HG02623 (cell line): ENCODE results near the gene SLC25A45.

Source experiments
- ATAC-seq: cut with Tn5 transposase; IDR thresholded peaks from one replicate; pipeline ENCODE4 v1.9.1; 2021; ENCODE audit warnings: moderate library complexity; ENCODE audit not compliant: unreplicated experiment

Gene SLC25A45

DNA sequence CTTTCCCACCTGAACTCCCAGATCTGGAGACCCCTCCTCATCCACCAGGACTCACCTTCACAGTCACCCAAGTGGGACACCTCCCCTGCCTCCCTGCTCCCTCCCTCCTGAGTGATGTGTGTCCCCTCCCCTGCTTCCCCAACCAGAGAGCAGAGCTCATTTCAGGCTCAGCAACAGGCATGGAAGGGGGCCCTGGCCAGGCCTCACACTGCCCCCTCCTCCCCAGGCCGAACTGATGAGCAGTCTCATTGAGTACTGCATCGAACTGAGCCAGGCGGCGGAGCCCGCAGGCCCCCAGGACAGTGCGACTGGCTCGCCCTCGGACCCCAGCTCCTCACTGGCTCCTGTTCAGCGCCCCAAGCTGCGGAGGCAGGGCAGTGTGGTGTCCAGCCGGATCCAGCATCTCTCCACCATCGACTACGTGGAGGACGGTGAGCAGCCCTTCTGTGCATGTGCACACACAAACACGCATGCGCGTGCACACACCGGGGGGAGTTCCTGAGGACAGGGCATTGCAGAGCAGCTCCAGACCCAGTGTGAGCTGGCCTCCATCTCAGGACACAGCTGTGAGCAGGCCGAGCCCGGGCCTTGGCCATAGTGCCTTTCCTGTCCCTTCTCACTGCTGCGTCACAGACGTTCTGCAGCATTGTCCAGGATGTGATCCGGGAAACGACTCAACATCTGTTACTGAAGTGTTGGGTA lies 22.3 kb upstream of the SLC25A45 start:
- ATAC-seq: no peak

DNA sequence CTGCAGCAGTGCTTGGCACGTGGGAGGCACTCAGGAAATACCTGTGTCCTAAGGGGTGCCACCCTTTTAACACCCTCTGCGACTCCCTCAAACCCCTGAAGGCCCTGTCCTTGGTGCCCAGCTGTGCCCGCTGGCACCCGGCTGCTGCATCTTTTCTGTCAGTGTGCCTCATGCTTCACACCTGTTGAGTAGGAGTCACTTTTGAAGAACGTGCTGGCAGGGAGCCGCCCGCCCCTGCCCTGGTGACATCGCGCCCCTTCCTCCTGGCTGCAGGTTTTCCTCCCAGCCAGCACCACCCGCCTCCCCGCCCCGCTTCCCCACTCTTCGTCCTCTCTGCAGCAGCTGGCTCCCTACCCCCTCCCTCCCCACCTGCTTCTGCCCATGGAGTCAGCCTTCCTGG lies 21.8 kb upstream of the SLC25A45 start:
- no peak for ATAC-seq

DNA sequence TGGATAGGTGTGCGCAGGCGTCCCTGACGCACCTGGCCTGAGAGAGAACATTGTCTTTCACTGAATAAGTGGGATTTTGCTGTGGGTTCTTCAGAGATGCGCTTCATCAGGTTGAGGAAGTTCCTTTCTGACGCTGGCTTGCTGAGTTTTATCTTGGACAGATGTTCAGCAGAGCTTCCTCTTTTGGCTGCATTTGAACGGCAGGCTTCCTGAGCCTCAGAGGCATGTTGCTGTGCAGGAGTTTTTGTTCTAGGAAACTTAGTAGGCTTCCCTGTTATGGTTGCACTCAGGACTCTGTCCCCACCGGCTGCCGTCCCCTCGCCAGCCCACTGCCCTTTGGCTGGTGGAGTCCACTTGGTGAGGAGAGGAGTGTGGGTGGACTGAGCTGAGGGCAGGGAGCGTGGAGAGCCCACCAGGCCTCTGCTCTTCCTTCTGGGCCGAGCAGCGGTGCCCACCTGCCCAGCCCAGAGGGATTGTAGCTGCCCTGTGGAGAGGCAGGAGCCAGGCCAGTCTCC lies 21.2 kb upstream of the SLC25A45 start:
- ATAC-seq: no peak

DNA sequence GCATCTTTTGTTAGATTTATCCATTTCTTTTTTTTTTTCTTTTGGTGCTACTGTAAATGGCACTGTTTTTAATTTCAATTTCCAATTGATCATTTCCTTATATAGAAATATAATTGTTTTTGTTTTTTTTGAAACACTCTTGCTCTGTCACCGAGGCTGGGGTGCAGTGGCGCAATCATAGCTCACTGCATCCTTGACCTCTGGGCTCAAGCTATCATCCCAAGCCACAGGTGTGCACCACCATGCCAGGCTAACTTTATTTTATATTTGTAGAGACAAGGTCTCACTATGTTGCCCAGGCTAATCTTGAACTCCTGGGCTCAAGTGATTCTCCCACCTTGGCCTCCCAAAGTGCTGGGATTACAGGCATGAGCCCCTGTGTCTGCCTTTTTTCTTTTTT lies 20.3 kb upstream of the SLC25A45 start:
- no peak for ATAC-seq

DNA sequence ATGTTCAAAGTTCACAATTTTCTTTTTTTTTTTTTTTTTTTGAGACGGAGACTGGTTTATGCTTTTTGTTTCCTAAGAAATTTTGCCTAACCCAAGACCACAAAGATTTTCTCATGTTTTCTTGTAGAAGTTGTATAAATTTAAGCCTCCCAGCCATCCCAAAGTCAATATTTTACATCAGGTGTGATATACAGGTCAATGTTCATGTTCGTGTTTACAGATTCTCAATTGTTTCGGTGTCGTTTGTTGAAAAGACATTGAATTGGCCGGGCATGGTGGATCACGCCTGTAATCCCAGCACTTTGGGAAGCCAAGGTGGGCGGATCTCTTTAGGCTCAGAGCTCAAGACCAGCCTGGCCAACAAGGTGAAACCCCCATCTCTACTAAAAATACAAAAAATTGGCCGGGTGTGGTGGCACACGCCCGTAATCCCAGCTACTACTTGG lies 19.4 kb upstream of the SLC25A45 start:
- no peak for ATAC-seq

DNA sequence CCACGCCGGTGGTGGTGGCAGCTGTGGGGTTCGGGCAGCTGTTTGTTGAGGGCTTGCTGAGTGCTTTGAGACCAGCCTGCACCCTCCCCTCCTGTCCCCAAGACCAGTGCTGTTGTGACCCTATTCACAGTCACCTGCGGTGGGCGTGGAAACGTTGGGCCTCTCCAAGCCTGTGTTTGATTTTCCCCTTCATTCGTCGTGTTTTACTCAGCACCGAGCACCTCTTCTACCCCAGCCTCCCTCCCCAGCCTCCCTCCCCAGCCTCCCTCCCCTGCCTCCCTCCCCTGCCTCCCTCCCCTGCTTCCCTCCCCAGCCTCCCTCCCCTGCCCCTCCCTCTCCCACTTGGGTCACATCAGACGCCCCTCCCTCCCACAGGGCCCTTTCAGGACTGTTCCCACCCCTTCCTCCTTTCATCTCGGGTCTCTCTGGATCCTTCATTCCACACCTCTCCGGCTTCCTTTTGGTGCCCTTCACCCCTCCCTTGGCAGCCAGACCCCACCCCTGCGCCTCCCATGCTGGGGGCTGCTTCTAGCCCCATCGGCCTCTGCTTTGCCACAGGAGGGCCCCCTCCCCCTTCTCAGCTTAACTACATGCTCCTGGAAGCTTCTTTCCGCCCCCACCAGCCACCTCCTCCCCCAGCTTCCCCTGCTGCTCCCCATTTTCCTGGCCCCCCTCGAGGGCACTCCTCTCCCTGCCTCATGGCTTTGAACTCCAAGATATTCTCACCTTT lies 18.8 kb upstream of the SLC25A45 start:
- no peak for ATAC-seq

DNA sequence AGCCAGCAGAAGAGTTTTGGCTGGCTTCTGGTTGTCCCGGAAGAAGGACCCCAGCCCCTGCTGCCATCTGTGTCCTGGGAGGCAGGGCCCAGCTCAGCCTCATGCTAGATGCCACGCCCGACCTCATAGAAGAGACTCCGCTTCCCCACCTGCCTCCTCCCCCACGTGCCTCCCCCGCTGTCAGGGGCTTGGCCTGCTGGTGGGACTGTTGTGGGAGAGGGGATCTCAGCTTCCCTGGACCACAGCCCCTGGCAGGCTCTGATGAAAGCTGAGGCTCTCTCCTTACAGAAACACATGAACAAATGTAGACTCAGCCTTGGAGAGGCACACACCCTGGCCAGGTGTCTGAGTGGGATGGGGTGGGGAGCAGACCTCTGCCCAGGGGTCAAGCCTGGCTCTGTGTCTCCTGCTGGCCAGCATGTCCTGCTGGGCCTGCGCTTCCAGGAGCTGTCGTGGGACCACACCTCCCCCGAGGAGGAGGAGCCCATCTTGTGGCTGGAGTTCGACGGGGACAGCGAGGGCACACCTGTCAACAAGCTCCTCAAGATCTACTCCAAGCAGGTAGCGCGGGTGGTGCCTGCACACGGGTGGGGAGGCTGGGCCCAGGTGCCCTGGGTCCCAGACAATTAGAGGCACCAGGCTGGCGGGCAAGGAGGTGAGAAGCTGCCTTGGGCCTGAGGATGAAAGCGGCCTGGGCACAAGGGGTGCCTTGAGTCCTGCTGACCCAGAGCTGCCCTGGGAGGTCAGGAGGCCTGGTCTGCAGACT lies 18.0 kb upstream of the SLC25A45 start:
- ATAC-seq: no peak

DNA sequence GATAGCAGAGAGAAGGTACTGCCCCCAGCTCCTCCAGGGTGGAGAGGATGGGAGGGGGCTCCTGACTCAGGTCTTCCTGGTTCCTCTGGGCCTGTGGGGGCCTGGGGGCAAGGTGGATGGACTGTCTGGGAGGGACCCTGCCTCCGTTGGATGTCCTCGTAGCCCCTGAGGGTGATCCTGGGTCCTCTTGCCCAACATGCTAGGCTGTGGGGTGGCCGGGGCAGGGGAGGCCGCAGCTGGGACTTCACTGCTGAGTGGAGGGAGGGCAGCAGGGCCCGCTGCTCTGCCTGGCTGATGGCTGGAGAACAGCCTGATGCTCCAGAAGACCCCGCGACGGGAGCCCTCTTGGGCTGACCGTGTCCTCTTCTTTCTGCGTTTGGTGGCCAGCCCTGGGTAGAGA lies 17.4 kb upstream of the SLC25A45 start:
- ATAC-seq: no peak

DNA sequence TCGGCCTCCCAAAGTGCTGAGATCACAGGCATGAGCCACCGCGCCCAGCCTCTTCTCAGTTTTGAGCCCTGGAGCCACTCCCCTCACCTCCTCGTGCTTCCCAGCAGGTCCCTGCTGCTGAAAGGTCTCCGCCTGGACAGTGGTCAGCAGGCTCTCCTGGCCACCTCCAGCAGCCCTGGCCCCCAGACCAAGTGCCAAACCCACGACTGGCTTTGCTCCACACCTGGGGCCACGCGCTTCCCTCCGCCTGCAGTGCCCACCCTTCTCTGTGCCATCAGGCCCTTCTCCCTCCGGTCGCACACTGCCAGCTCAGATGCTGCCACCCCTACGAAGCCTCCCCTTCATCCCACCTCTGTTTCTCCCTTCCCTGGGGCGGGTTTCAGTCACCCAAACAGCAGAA lies 16.8 kb upstream of the SLC25A45 start:
- no peak for ATAC-seq

DNA sequence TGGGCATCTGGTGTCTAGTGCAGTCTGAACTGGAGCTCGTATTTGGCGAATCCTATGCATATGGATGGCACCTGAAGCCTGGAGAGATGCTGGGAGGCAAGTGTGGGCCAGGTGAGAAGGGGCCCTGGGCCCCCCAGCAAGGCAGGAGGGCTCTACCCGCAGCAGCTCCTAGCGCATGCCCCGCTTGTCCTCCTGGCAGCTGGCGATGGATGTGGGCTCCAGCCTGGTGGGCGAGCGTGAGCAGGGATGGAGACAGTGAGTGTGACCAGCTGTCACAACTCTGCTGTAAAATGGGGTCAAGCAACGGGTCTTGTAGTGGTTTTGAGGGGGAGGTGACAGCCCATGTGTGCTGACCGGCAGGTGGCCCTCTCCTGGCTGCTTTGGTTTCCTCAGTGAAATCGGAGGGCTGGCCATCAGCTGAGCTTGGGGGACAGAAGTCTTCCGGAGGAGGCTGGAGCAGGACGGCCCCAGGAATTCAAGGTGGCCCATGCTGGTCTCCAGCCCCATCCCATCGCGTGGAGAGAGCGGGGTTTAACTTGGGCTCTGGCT lies 16.0 kb upstream of the SLC25A45 start:
- no peak for ATAC-seq

DNA sequence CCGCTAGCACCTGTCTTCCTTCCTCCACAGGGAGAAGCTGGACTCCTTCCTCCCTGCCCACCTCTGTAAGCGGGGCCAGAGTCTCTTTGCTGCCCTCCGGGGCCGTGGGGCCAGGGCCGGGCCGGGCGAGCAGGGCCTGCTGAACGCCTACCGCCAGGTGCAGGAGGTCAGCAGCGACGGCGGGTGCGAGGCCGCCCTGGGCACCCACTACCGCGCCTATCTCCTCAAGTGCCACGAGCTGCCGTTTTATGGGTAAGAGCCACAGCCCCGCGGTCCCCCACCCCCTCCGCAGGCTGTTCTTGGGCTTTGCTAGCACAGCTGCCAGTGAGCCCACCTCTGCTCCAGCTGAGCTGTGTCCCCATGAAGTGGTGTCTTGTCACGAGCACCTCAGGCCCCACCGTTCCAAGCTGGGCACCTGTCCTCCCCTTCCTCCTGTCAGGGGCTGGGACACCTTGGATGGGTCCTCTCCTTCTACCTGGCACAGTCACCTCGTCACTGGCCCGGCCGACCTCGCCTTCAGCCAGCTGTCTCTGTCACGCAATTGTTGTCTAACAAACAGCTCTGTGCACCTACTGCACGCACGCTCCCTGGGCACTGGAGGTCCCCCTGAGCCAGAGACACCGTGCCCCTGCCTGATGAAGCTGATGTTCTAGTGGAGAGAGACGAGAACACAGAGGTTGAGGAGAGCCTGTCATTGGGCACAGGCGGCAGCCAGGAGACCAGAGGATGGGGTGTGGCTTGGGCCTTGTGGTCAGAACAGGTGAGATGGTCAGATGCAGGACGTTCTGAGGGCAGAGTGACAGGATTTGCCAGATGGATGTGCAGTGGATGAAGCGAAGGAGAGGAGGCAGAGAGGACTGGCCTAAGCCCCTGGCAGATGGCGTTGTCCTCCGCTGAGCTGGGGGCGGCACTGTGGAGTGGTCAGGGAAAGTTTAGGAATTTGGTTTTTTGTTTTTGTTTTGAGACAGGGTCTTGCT lies 14.6 kb upstream of the SLC25A45 start:
- no peak for ATAC-seq

DNA sequence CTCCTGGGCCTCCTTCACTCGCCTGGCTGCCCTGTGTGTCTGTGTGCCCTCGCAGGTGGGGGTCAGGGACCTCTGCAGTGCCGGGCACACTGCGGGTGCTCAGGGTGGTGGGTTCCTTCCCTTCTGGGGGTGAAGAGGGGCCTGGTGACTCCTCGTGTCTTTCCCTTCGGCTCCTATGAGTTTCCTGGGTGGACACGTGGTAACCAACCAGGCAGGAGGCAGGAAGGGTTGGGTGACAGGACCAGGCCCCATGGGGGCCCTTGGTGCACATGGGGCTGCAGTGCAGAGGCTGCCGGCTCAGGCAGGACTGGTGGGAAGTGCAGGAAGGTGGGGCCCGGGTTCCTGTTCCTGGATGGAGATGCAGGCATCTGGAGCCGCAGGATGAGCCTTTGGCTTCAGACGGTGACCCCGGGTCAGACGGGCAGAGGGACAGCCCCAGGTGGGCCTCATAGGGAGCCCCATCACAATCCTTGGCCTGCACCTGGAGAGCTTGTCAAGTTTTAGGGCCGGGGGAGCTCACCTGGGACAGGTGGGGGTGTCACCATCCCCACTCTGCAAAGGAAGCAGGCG lies 13.6 kb upstream of the SLC25A45 start:
- ATAC-seq: no peak

DNA sequence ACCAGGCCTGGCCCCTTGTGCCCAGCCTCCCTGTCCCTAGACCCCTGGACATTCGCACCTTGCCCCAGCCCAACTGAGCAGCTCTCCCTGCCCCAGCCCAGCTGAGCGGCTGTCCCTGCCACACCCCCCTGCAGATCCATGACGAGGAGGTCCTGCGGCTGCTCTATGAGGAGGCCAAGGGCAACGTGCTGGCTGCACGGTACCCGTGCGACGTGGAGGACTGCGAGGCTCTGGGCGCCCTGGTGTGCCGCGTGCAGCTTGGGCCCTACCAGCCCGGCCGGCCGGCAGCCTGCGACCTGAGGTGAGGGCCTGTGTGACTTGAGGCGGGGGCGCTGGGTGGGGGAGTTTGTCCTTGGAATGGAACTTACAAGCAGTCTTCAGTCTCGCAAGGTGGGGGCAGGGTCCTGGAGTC lies 11.7 kb upstream of the SLC25A45 start:
- no peak for ATAC-seq

DNA sequence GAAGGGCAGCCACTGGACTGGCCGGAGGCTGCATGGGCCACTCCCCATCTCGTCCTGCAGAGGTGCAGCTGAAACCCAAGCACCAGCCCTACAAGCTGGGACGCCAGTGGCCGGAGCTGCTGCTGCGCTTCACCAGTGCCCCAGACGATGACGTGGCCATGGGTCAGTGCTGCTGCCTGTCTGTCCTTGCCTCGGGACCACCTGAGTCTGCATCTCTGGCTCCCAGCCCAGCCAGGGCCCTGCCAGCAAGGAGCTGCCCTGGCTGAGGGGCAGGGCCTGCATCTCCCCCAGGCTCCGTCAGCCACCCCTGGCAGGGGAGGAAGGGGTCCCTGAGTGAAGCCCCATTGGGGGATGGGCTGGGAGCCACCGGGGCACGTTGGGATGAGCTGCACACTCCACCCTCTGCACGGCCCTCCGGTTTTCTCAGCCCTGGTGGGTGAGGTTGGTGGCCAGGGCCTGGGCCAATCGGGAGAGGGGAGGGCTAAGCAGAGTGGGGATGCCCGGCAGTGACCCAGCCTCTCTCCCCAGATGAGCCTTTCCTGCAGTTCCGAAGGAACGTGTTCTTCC lies 11.2 kb upstream of the SLC25A45 start:
- no peak for ATAC-seq

DNA sequence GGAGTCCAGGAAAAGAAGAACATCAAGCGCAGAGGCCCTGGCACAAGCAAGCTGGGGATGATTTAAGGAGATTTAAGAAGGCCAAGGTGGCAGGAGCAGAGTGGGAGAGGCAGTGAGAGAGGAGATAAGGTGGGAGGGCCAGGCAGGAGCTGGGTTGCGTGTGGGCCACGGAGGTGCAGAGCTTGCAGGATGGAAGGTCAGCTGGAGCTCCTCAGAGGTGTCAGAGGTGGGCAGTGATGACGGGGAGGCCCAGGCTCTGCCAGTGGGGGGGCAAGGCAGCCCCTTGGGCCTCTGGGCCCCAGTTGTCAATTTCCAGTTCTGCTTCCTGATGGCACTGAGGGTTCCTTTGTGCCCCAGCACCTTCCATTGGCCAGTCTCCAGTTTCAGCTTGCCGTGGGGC lies 10.5 kb upstream of the SLC25A45 start:
- ATAC-seq: no peak

DNA sequence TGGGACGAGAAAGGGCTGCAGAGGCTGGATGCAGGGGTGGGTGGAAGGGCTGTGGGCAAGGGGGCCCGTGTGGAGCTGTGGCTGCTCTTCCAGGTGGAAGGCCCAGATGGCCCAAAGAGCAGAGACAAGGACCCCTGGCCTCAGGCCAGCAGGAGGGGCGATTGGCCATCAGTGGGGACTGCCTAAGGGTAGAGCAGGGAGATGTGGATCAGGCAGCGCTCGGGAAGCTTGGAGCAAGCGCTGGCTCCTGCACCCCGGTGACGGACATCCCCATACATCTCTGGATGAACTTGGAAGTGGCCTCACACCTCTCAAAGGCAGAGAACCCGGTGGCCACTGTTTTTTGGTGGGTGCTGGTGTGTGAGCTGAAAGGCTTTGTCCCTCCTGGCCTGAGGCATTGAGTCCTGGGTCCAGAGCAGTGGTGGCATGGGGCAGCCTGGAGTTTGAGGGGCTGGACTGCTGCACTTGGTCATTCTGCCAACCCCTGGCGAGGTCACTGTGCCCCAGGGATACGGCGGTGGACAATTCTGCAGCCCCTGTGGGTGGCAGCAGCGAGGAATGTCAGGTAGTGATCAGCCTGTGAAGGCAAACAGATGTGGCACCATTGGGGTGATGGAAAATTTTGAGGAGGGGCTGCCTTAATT lies 9.9 kb upstream of the SLC25A45 start:
- no peak for ATAC-seq

DNA sequence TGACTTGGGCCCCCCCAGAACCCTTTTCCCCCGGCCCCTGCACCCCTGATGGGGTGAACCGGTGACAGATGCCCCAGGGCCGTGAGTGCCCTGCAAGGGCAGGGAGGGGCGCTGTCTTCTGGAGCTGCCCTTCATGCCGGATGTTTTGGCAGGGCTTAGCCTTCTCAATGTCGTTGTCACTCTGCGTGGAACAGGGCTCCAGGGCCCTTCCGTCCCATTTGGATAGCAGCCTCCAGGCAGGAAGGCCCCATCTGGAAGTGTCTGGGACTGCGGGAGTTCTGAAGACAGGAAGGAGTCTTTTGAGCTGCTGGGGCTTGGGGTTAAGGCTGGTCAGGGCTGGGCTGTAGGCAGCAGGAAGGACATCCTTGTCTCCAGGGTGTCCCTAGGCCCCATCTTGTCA lies 8.6 kb upstream of the SLC25A45 start:
- ATAC-seq: no peak

DNA sequence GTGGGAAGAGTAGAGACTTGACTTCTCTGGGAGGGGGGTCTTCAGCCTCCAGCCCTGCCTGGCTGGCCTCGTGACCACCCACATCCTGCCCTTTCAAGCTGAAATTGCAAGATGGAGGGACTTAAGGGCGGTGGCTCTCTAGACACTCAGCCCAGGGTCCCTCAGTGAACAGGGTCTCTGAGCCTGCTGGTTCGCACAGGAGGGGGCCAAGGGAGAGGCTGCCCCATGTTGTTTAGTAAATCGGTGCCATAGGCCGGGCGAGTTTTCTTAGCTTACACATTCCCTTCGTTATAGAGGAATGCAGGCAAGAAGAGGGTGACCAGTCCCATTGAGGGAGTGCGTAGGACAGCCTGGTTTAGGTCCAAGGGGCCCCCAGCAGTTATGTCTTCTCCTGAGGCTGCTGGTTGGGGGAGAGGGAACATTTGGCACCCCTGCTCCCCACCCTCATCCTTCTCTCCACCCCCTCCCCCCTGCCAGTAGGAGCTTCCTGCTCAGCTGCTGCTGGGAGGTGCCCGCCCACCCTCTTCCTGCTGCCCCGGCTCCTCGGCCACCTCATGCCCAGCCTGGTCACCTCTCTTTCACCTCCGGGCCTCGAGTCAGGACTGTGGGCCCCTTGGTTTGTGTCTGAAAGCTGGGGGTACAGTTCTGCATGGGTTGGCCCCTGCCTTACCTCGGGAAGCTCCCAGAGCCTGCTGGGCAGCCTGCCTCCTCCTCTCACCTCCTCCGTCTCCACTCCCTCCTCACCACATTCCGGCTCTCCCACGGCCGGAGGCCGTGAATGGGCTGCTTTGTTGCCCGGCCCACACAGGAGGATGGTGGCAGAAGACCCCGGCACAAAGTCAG lies 7.9 kb upstream of the SLC25A45 start:
- no peak for ATAC-seq
